PC-3 (cell line): Measurements from ENCODE around the gene MYO1H. TPM values are rescaled to one million over a fixed set of nuclear protein-coding genes. Genes with fewer than 3 reads are reported as not detected.
"Not testable (repeated sequence)": the region's sequence is repeated elsewhere in the genome, so short reads cannot be mapped to it uniquely, and the experiment has no call there.

ENCODE experiments used
- ATAC-seq: fragments of 200-7000 bp; cut with Tn5 transposase; 2 replicates; pipeline ENCODE4 v1.9.1; 2020; ENCODE audit warnings: mild to moderate bottlenecking, moderate library complexity
- BruUV-seq: library from RNA; stranded (reverse); fragments of 400-500 nt; replicated peaks from 2 replicates; lab custom pipeline; 2021; lab: Mats Ljungman, UMichigan
- CTCF ChIA-PET: fragments of 300-600 bp; sonication (Branson Sonifier 250); formaldehyde crosslinking; loops from one replicate; lab custom pipeline; 2022; ENCODE audit warnings: antibody characterized with exemption; lab: Charles Lee
- POLR2A ChIA-PET: fragments of 300-600 bp; sonication (Branson Sonifier 250); formaldehyde crosslinking; loops from one replicate; lab custom pipeline; 2022; ENCODE audit warnings: antibody characterized with exemption; ENCODE audit not compliant: unreplicated experiment; lab: Charles Lee
- DNase-seq: peaks from one replicate; pipeline ENCODE4 v3.0.0-alpha.2; 2015
- H2AFZ ChIP-seq: fragments of 300-600 bp; sonication (generic); 2 replicates; pipeline ENCODE4 v1.6.0; 2016; ENCODE audit warnings: antibody characterized with exemption, low read length
- H3F3A ChIP-seq: fragments of 300-600 bp; sonication (generic); one replicate; pipeline ENCODE4 v1.6.0; 2017; ENCODE audit warnings: antibody characterized with exemption, low read length, control low read depth, mild to moderate bottlenecking; ENCODE audit not compliant: unreplicated experiment
- H3K27ac ChIP-seq: fragments of 300-600 bp; sonication (generic); 2 replicates; pipeline ENCODE4 v1.5.1; 2016; ENCODE audit warnings: mild to moderate bottlenecking, low read length
- H3K27me3 ChIP-seq: fragments of 300-600 bp; sonication (generic); 2 replicates; pipeline ENCODE4 v1.6.1; 2016; ENCODE audit warnings: low read length, mixed read lengths
- H3K36me3 ChIP-seq: fragments of 300-600 bp; sonication (generic); 2 replicates; pipeline ENCODE4 v1.6.1; 2016; ENCODE audit warnings: low read depth, mixed run types, low read length, mixed read lengths
- H3K4me1 ChIP-seq: fragments of 300-600 bp; sonication (generic); 2 replicates; pipeline ENCODE4 v1.5.1; 2016; ENCODE audit warnings: low read length; ENCODE audit not compliant: insufficient read depth
- H3K4me2 ChIP-seq: fragments of 300-600 bp; sonication (generic); 2 replicates; pipeline ENCODE4 v1.6.0; 2016; ENCODE audit warnings: low read length
- H3K4me3 ChIP-seq: fragments of 300-600 bp; sonication (generic); 2 replicates; pipeline ENCODE4 v1.5.1; 2016; ENCODE audit warnings: mild to moderate bottlenecking, low read length, mixed read lengths
- H3K79me2 ChIP-seq: fragments of 300-600 bp; sonication (generic); 2 replicates; pipeline ENCODE4 v1.6.1; 2017; ENCODE audit warnings: low read length, mixed read lengths
- H3K9ac ChIP-seq: fragments of 300-600 bp; sonication (generic); 2 replicates; pipeline ENCODE4 v1.6.0; 2016; ENCODE audit warnings: mild to moderate bottlenecking, low read length
- H3K9me2 ChIP-seq: fragments of 300-600 bp; sonication (generic); replicated peaks from 2 replicates; pipeline ENCODE4 v1.6.1; 2016; ENCODE audit warnings: mixed run types, low read length, mixed read lengths
- H3K9me3 ChIP-seq: fragments of 300-600 bp; sonication (generic); 2 replicates; pipeline ENCODE4 v1.6.1; 2016; ENCODE audit warnings: low read length, mixed read lengths
- H4K20me1 ChIP-seq: fragments of 300-600 bp; sonication (generic); 2 replicates; pipeline ENCODE4 v1.6.1; 2016; ENCODE audit warnings: low read length, mixed read lengths
- CTCF ChIP-seq: fragments of 300-600 bp; sonication (generic); conservative IDR thresholded peaks from 2 replicates; pipeline ENCODE4 v1.5.1; 2017; ENCODE audit warnings: antibody characterized with exemption, low read depth, mild to moderate bottlenecking, low read length
- EZH2 ChIP-seq: fragments of 300-600 bp; sonication (generic); IDR thresholded peaks from one replicate; pipeline ENCODE4 v1.6.1; 2017; ENCODE audit warnings: antibody characterized with exemption, mild to moderate bottlenecking, low read length; ENCODE audit not compliant: unreplicated experiment
- EZH2phosphoT487 ChIP-seq: fragments of 300-600 bp; sonication (generic); IDR thresholded peaks from 2 replicates; pipeline ENCODE4 v1.6.1; 2018; ENCODE audit warnings: mild to moderate bottlenecking, antibody characterized with exemption, low read length, borderline replicate concordance
- intact Hi-C: fragments of 100-400 bp; cut with micrococcal nuclease; formaldehyde crosslinking; loops from 2 replicates; pipeline ENCODE4 v1.9.0; 2023
- total RNA-seq: library from RNA; depleted of rRNA; stranded (reverse); fragments of >200 nt; gene quantifications from 2 replicates; pipeline ENCODE4 v1.2.3, GENCODE V29; 2014

The MYO1H gene
- total RNA-seq, 1 experiment from 2014 or later: not detected

GRCh38 chr12:109436188-109436560 is 88.5 kb downstream of the MYO1H start:
- POLR2A ChIA-PET: no interaction called here
- intact Hi-C loops: no loop called here
- Histone ChIP-seq H3K4me3 (no peak overlapping the region), H3K27ac (no peak overlapping the region), H2AFZ (no peak overlapping the region), H3K4me2 (no peak overlapping the region), H3K9ac (no peak overlapping the region), H3K36me3 (no peaks in the 10 kb centered on the region), H3K9me2 (no peaks in the 10 kb centered on the region), H3K27me3 (no peaks in the 10 kb centered on the region), H3K79me2 (no peaks in the 10 kb centered on the region), H3K9me3 (no peaks in the 10 kb centered on the region), H4K20me1 (no peaks in the 10 kb centered on the region), H3K4me1 (peaks cover 4% of the 10 kb centered on the region), H3F3A (no peaks in the 10 kb centered on the region)
- TF ChIP-seq EZH2phosphoT487 (no peak), CTCF (no peak), EZH2 (no peak)
- CTCF ChIA-PET: interaction anchor here (0.6 kb wide), 1 partner anchor 10 kb away, joined by 3 read pairs; no protein-coding TSS in a partner anchor
- DNase-seq (no peak), ATAC-seq (no peak)
- no TSS peak for BruUV-seq

GRCh38 chr12:109439181-109439580 is 91.5 kb downstream of the MYO1H start:
- H3K9me2 ChIP-seq: no peaks in the 10 kb centered on the region
- CTCF ChIA-PET: no interaction called here
- H3K4me2 ChIP-seq: no peak overlapping the region
- no peak overlapping the region for H3K4me3 ChIP-seq
- 0 out of 2 replicates have a peak, but pooled peaks cover 3% of the 10 kb centered on the region for H3K4me1 ChIP-seq
- no peak for ATAC-seq
- no peaks in the 10 kb centered on the region for H3K36me3 ChIP-seq
- H4K20me1 ChIP-seq: no peaks in the 10 kb centered on the region
- no peak for TF ChIP-seq EZH2
- TF ChIP-seq CTCF: no peak
- TF ChIP-seq EZH2phosphoT487: no peak
- no peak overlapping the region for H3K27ac ChIP-seq
- intact Hi-C loops: no loop called here
- no peak overlapping the region for H3K9ac ChIP-seq
- no TSS peak for BruUV-seq
- POLR2A ChIA-PET: no interaction called here
- no peak for DNase-seq
- H3K9me3 ChIP-seq: no peaks in the 10 kb centered on the region
- H2AFZ ChIP-seq: no peak overlapping the region
- no peaks in the 10 kb centered on the region for H3K27me3 ChIP-seq
- H3F3A ChIP-seq: no peaks in the 10 kb centered on the region
- H3K79me2 ChIP-seq: no peaks in the 10 kb centered on the region

- H3K4me2 ChIP-seq, H4K20me1 ChIP-seq, ATAC-seq, POLR2A ChIA-PET, DNase-seq, H3K9me2 ChIP-seq, intact Hi-C loops, BruUV-seq, H3F3A ChIP-seq, H3K79me2 ChIP-seq, H3K27me3 ChIP-seq, H3K36me3 ChIP-seq, H3K27ac ChIP-seq, H3K9ac ChIP-seq, H3K9me3 ChIP-seq, H3K4me3 ChIP-seq, CTCF ChIA-PET, H2AFZ ChIP-seq: not testable (repeated sequence)
- H3K4me1 ChIP-seq: peaks cover 11% of the 10 kb centered on the region
These were observed 92.3 kb downstream of the MYO1H start for GRCh38 chr12:109439951-109440350.
